SJSA1 (cell line): Measurements from ENCODE around the gene ZNF442. TPM values are rescaled to one million over a fixed set of nuclear protein-coding genes. Genes with fewer than 3 reads are reported as not detected.

Experiments used
- total RNA-seq: library from RNA; depleted of rRNA; stranded (reverse); fragments of >200 nt; shearing (Covaris generic); gene quantifications from 2 replicates; pipeline ENCODE4 v1.2.3, GENCODE V29; 2014; rRNA removed

The ZNF442 gene
- total RNA-seq, 1 experiment from 2014 or later, result 1.2 TPM

Other genes starting within 250 kb of the ZNF442 start
- 0.53 and 5.4 TPM in 2 replicates for gene ZNF20, start 225.3 kb downstream of the ZNF442 start, total RNA-seq
- 2.6 and 8.4 TPM in 2 replicates for gene ZNF625, start 208.9 kb downstream of the ZNF442 start, total RNA-seq
- 3.8 and 7.2 TPM in 2 replicates for gene ZNF136, start 202.6 kb downstream of the ZNF442 start, total RNA-seq
- 1.6 and 2.7 TPM in 2 replicates for gene ZNF44, start 70.8 kb downstream of the ZNF442 start, total RNA-seq
- 0.45 and 1.2 TPM in 2 replicates for gene ZNF563, start 32.0 kb downstream of the ZNF442 start, total RNA-seq
- gene ZNF799, start 35.6 kb upstream of the ZNF442 start, total RNA-seq, result 0.19 and 0.42 TPM in 2 replicates
- 0.71 TPM in 1 of 2 replicates, not detected in the other for gene ZNF443, start 75.3 kb upstream of the ZNF442 start, total RNA-seq
- 0.97 TPM in 1 of 2 replicates, not detected in the other for gene ZNF709, start 119.1 kb upstream of the ZNF442 start, total RNA-seq
- 3.3 and 5.4 TPM in 2 replicates for gene ZNF564, start 185.8 kb upstream of the ZNF442 start, total RNA-seq
- 2.1 and 2.4 TPM in 2 replicates for gene ZNF490, start 245.1 kb upstream of the ZNF442 start, total RNA-seq
- gene ZNF791, start 245.2 kb upstream of the ZNF442 start, total RNA-seq, result 14.8 and 15.4 TPM in 2 replicates